Fibroblast of peridontal ligament (primary cell): ENCODE data around the gene GSTM5.
A peak's percentile ranks its signal among the peaks of the same experiment; 100 is the strongest.
"Not testable (repeated sequence)": the region's sequence is repeated elsewhere in the genome, so short reads cannot be mapped to it uniquely, and the experiment has no call there.

Source experiments
- DNase-seq: peaks from one replicate; pipeline ENCODE4 v3.0.0-alpha.2; 2010; ENCODE audit errors: extremely low read depth

Gene GSTM5

DNA sequence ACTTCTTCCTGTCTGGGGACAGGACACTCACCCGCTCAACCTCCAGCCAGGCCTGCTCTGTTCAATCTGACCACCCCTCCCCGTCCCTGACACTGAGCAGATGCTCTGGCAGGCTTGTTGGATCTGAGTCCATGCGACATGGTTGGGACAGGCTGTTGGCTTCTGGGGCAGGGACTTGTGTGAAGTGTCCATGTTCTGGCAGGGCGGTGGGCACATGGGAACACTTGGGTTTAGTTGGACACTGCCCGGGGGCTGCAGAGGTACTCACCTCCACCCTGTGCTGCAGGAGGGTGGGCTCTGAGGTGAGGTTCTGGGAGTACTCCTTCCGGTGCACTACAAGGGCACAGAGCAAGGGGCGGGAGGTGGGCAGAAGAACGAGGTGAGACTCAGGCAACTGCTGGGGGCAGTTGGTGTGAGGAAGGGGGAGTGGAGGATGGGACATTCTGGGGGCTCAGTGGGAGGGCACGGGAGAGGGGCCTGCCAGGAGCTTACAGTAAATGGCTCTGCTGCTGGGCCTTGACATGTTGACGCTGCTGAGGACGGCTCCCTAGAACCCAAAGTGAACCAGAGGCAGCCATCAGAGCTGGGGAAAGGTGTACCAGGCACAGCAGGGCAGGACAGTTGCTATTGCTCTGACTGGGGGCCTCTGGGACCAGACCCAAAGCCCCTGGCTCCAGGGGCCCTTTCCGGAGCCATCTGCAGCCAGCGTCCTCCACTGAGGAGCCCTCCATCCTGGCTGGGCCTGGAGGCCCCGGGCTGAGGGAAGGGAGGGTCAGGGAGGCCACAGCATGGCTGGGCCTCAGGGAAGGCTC, 49.4 kb downstream of the GSTM5 start:
- no peak for DNase-seq

DNA sequence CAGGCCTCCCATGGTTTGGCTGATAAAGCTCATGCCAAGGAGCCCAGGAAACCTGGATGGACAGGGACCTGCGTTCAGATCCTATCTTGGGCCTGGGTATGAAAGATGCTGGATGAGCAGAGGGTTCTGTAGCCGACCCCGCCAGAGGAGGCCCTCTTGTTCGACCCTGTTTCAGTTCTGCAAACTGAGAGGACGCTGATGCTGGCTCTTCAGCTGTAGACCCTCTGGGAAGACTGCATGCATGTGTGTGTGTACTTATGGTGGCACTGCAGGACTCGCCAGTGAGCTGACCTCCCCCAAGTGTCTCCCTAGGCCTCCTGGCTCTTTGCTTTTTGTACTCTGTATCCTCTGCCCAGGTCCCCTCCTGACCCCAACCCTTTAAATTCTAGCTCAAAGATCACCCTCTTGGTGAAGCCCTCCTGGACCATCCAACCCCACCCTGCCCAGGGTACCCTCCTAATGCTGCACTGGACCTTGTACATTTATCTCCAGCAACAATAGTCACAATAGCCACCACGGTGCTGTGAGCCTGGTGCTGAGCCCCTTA, 50.1 kb downstream of the GSTM5 start:
- no peak for DNase-seq

DNA sequence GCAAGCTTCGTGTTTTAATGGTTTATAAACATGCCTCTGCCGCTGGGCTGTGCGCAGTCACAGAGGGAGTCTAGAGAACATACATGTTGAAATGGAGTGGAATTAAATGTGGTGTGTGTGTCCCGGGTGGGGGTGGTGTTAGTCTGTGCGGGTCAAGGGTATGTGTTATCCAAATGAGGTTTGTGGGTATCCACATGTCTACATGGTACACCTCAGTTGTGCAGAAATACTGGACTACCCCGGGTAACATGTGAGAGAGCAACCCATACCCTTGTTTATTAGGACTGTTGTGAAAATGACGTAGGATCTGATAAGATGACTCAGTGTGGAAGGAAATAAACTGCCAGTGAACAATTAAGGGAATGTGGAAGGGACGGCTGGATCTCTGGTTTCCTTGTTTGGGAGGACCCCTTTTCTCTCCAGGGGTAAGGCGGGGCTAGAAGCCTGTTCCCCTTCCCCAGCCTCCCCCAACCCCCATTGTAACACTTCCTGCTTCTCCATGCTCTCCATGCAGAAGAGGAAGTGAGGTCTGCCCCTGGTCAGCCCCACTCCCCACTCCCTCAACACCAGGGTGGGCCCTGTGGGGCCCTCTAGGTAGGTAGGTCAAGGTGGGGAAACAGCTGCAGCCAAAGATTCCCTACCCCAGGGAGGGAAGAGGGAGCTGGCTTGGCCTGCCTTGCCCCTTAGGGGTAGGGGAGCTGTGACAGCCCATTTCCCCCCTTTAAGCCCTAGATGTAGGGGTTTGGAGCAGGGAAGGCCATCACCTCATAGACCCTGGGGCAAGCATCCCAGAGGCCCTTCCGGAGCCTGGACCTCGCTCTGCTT, 51.0 kb downstream of the GSTM5 start:
- DNase-seq = peak; percentile 41

DNA sequence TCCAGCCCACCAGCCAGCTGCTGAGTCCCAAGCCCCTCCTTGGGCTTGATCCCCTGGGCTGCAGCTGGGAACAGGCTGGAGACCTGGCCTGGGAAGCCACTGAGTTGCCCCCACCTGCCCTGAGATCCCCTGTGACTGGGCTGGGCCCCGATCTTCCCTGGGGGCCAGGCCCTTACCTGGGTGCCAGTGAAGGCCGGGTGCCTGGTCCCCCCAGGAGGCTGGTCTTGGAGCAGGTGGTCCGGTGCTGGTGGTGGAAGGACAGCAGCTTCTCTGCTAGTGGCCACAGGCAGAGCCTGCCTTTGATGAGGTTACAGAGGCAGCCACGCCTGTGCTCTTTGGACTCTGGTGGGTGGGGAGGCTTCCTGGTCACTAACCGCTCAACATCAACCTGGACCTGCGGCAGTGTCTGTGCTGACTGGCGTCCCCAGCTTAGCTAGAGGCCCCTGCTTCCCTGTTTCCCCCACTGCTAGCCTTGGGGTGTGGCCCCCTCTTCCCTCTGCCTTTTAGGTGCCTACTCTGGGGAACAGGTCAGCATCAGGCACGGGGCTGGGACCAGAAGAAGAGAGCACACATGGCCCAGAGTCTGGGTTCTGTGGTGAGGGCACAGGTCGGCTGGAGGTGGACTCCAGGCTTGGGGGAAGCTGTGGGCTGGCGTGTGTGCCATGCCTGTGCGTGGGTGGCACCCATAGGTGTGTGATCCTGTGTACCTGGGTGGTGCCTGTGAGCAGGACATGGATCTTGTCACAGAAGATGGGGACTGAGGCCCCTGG, 51.8 kb downstream of the GSTM5 start, which contains the start of gene EPS8L3:
TSS of gene EPS8L3 (minus strand) at position 278 of the 770 bp plus-strand sequence. CDS start 2,174 bp downstream, outside the sequence.
- no peak for DNase-seq

DNA sequence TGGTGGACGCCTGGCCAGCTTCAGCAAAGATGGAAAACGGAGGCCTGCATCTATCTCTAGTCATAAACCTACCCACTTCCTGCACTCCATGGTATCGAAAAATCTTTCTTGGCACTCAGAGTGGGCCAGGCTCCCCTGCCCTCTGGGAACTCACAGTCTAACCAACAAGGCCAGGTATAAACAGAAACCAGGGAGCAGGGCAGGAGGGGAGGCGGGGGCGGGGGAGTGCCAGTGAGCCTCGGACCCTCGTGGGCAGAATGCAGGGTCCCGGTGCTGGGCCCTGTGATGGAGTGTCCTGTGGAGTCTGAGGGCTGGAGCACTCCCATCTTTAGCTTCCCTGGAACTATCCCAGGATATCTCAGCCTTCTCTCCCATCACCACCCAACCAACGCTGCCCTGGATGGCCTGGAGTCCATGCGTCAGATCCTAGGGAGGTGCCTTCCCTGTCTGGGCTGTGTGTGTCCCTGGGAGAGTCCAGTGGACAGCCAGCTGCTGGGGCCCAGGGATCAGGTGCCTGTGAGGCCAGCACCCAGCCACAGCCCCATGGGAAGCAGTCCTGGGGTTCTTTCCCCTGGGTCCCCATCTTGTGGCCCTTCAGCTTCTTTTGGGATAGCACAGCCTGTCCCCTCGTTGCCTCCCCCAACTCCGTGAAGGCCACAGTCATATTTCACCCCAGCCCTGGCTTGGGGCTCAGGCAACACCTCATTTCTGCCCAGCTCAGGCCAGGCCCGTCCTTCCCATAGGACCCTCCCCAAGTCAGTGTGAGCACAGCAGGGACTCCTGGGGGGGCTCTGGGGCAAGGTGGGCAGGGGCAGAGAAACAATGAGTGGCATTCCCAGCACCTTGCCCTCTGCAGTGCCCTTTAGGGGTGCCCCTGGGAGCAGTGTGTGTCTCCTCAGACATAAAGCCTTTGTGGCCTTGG, 52.8 kb downstream of the GSTM5 start:
- no peak for DNase-seq

DNA sequence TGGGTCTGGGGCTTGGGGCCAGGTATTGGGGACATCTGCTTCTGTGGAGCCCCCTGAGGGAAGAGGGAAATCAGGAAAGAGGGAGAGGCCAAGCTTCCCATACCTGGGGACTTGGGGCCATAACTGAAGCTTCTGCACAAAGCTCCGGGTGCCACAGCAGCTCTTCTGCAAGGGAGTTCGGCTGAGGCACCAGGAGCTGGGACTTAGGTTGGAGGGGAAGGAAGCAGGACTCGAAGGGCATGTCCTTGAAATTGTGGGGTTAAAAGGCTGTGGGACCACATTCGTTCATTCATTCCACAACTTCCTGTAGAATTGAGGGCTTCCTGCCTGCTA, 53.4 kb downstream of the GSTM5 start:
- DNase-seq = no peak

DNA sequence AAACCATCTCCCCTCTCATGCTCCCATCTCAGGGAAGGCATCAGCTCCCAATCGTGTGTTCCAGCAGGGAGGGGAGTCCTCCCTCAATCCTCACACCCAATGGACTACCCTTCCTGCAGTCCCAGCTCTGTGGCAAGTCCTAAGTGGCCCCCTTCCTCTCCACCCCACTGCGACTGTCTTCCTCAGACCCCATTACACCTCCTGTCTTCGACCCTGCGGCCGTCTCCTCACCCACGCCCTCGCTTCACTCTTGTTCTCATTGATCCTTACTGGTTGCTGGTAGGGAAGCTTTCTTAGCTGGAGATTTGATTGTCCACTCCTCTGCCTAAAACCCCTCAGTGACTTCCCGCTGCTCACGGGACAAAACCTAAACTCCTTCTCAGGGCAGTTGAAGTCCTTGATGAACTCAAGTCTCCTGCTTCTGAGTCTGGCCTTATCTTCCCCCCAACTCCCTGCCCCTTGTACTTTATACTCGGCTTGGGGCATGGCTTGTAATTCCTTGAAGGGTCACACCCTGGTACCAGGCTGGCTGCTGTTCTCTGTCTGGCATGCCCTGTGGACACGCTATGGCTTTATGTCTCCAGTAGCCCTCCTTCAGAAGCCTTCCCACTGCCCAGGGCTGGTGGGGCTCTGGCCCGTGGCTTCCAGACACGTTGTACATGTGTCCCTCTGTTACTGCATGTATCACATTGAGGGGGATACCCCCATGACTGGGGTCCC, 54.0 kb downstream of the GSTM5 start:
- DNase-seq = no peak

DNA sequence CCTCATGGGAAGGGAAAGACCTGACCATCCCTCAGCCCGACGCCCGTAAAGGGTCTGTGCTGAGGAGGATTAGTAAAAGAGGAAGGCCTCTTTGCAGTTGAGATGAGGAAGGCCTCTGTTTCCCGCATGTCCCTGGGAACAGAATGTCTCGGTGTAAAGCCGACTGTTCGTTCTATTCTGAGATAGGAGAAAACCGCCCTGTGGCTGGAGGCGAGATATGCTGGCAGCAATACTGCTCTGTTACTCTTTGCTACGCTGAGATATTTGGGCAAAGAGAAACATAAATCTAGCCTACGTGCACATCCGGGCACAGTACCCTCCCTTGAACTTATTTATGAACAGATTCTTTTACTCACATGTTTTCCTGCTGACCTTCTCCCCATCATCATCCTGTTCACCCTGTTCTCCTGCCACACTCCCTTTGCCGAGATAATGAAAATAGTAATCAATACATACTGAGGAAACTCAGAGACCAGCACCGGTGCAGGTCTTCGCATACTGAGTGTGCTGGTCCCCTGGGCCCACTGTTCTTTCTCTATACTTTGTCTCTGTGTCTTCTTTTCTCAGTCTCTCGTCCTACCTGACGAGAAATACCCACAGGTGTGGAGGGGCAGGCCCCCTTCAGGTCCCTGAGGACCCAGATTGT, 55.1 kb downstream of the GSTM5 start:
- DNase-seq = not testable (repeated sequence)
